A549 (cell line): Measurements from ENCODE around the gene PRX. TPM values are rescaled to one million over a fixed set of nuclear protein-coding genes. Genes with fewer than 3 reads are reported as not detected.
"Not testable (repeated sequence)": the region's sequence is repeated elsewhere in the genome, so short reads cannot be mapped to it uniquely, and the experiment has no call there.

ENCODE experiments used
- ATAC-seq, 2 experiments: fragments of 200-7000 bp in 1 of 2; fragments of >200 bp in 1 of 2; cut with Nextera tagmentation in 1 of 2; cut with Tn5 transposase in 1 of 2; 3 replicates each; pipeline versions ENCODE4 v1.8.0 to v1.9.1; 2018 to 2020; ENCODE audit warnings: mild to moderate bottlenecking in 1 of 2, moderate library complexity in 1 of 2
- CTCF ChIA-PET: fragments of 300-600 bp; sonication (Branson Sonifier 250); formaldehyde crosslinking; extraction: SDS; loops from one replicate; lab custom pipeline; 2021; ENCODE audit warnings: antibody characterized with exemption, inconsistent platforms; lab: Yijun Ruan, JAX
- POLR2A ChIA-PET: fragments of 350-600 bp; formaldehyde crosslinking; extraction: SDS; loops from one replicate; lab custom pipeline; 2021; ENCODE audit warnings: antibody characterized with exemption, inconsistent platforms; lab: Yijun Ruan, JAX
- DNase-seq, 2 experiments: peaks; one replicate each; pipeline versions ENCODE4 v3.0.0 to v3.0.0-alpha.2; 2011 to 2016; ENCODE audit warnings: low read depth in 1 of 2, low spot score in 1 of 2
- FAIRE-seq: peaks from 2 replicates; lab custom pipeline; 2011; peaks lifted over from hg19 to GRCh38; lab: Jason Lieb, UNC
- H3K27ac ChIP-seq, 2 experiments: fragments of >200 bp; sonication (Bioruptor Twin); formaldehyde crosslinking; 3 replicates each; pipeline ENCODE4 v1.5.1; 2016 to 2017
- H3K4me1 ChIP-seq: fragments of >200 bp; sonication (Bioruptor Twin); formaldehyde crosslinking; 3 replicates; pipeline ENCODE4 v1.6.1; 2016
- H3K4me2 ChIP-seq: fragments of >200 bp; sonication (Bioruptor Twin); formaldehyde crosslinking; 3 replicates; pipeline ENCODE4 v1.6.1; 2016
- H3K4me3 ChIP-seq: fragments of >200 bp; sonication (Bioruptor Twin); formaldehyde crosslinking; 3 replicates; pipeline ENCODE4 v1.5.1; 2016
- H3K9me3 ChIP-seq: fragments of >200 bp; sonication (Bioruptor Twin); formaldehyde crosslinking; 3 replicates; pipeline ENCODE4 v1.6.1; 2016
- CEBPB ChIP-seq, 2 experiments: fragments of >200 bp in 1 of 2; sonication (Bioruptor Twin) in 1 of 2; formaldehyde crosslinking in 1 of 2; IDR thresholded peaks; 2 replicates each; pipeline ENCODE4 v1.6.1; 2012 to 2016
- CHD2 ChIP-seq: fragments of 150-350 bp; IDR thresholded peaks from 2 replicates; pipeline ENCODE4 v1.6.1; 2014; ENCODE audit warnings: low read length; ENCODE audit not compliant: partially characterized antibody
- CHD4 ChIP-seq: fragments of 200-600 bp; sonication (generic); IDR thresholded peaks from 2 replicates; pipeline ENCODE4 v1.6.1; 2016; ENCODE audit warnings: antibody characterized with exemption, mild to moderate bottlenecking, borderline replicate concordance
- EHMT2 ChIP-seq: fragments of 200-600 bp; sonication (generic); IDR thresholded peaks from 2 replicates; pipeline ENCODE4 v1.6.1; 2016; ENCODE audit warnings: antibody characterized with exemption, low read depth, mild to moderate bottlenecking, moderate library complexity
- ELK1 ChIP-seq: fragments of 150-350 bp; IDR thresholded peaks from 2 replicates; pipeline ENCODE4 v1.6.1; 2014; ENCODE audit warnings: low read depth, mild to moderate bottlenecking, low read length
- EP300 ChIP-seq, 2 experiments: fragments of >200 bp; sonication (Bioruptor Twin); formaldehyde crosslinking; IDR thresholded peaks; 2 replicates in 1 of 2; 3 replicates in 1 of 2; pipeline ENCODE4 v1.6.1; 2016 to 2017
- FOSB ChIP-seq: fragments of 250-450 bp; sonication (Bioruptor Pico); IDR thresholded peaks from 2 replicates; pipeline ENCODE4 v1.5.0; 2020; ENCODE audit warnings: mild to moderate bottlenecking, moderate library complexity
- FOXS1 ChIP-seq: fragments of 250-450 bp; sonication (Bioruptor Pico); IDR thresholded peaks from 2 replicates; pipeline ENCODE4 v1.5.0; 2020; ENCODE audit warnings: mild to moderate bottlenecking, moderate library complexity
- JUN ChIP-seq, 2 experiments: fragments of >200 bp; sonication (Bioruptor Twin); formaldehyde crosslinking; IDR thresholded peaks; 2 replicates in 1 of 2; 3 replicates in 1 of 2; pipeline ENCODE4 v1.6.1; 2016 to 2017
- KDM5A ChIP-seq: fragments of 200-600 bp; sonication (generic); IDR thresholded peaks from 2 replicates; pipeline ENCODE4 v1.6.1; 2016; ENCODE audit warnings: antibody characterized with exemption, mild to moderate bottlenecking
- NPAS2 ChIP-seq: fragments of 250-450 bp; sonication (Bioruptor Pico); IDR thresholded peaks from 2 replicates; pipeline ENCODE4 v1.8.0; 2022; ENCODE audit warnings: mild to moderate bottlenecking, moderate library complexity, borderline replicate concordance
- POLR2AphosphoS2 ChIP-seq: conservative IDR thresholded peaks from 2 replicates; pipeline ENCODE4 v1.6.1; 2012; ENCODE audit warnings: low read length, improper control_type of control experiment, inconsistent platforms
- RARB ChIP-seq: fragments of 250-450 bp; sonication (Bioruptor Pico); IDR thresholded peaks from 2 replicates; pipeline ENCODE4 v1.8.0; 2021; ENCODE audit warnings: mild to moderate bottlenecking, moderate library complexity
- WGBS: methylation state at CpG from one replicate; pipeline ENCODE4 v1.1.6; 2017; ENCODE audit errors: missing lambda C conversion rate; 5-methylcytosine and 5-hydroxymethylcytosine counted together
- polyA plus RNA-seq, 4 experiments: library from polyadenylated mRNA; depleted of rRNA in 3 of 4; stranded (reverse); fragments of >200 nt; fragmentation: RNase III in 1 of 4; extraction: RNeasy Plus Mini Kit Qiagen cat#74134 plus additional on column Dnase treatment in 1 of 4; gene quantifications; 2 replicates in 3 of 4; 3 replicates in 1 of 4; pipeline ENCODE4 v1.2.3, GENCODE V29; 2011 to 2017
- TF ChIP-seq, protein P1 (sequence below): fragments of 200-600 bp; sonication (generic); IDR thresholded peaks from 2 replicates; pipeline ENCODE4 v1.6.1; 2016; ENCODE audit warnings: antibody characterized with exemption, mild to moderate bottlenecking, moderate library complexity
- TF ChIP-seq, protein P2 (sequence below): fragments of 250-450 bp; sonication (Bioruptor Pico); IDR thresholded peaks from 2 replicates; pipeline ENCODE4 v1.5.0; 2021; ENCODE audit warnings: mild to moderate bottlenecking, moderate library complexity, borderline replicate concordance

The PRX gene
- polyA plus RNA-seq, 2 of the 4 experiments (the other 2 are of a cell fraction) = 1.6 to 1.8 TPM

DNA sequence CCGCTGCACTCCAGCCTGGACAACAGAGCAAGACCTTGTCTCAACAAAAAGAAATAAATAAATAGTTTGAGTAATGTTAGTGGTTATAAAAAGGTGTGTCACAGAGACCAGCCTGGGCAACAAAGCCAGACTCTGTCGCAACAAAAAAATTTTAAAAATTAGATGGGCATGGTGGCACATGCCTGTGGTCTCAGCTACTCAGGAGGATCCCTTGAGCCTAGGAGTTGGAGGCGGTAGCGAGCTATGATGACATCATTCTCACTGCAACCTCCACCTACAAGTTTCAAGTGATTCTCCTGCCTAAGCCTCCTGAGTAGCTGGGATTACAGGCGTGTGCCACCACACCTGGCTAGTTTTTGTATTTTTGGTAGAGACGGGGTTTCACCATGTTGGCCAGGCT lies 40.8 kb upstream of the PRX start:
- POLR2A ChIA-PET = interaction anchor here (0.8 to 2.4 kb wide), 5 partner anchors 9 to 28 kb away, joined by 3 to 13 read pairs (median 4); partner anchors contain the start of genes BLVRB and SERTAD1
- WGBS = 94% methylated on average over 6 of the region's 6 CpGs
- H3K9me3 ChIP-seq, H3K4me3 ChIP-seq, H3K4me2 ChIP-seq, DNase-seq, H3K27ac ChIP-seq, H3K4me1 ChIP-seq, ATAC-seq: not testable (repeated sequence)
- CTCF ChIA-PET = interaction anchor here (0.9 to 46.6 kb wide), 12 partner anchors 9 to 180 kb away, joined by 3 to 950 read pairs (median 6); partner anchors contain the start of genes BLVRB, PRX, SERTAD1 and SERTAD3
- FAIRE-seq = peak; percentile 72
- TF ChIP-seq CEBPB (IDR thresholded peaks at IDR 0.05) = peak in 1 of 2 experiments; percentile 19; a peak in 1 of 4 replicates

DNA sequence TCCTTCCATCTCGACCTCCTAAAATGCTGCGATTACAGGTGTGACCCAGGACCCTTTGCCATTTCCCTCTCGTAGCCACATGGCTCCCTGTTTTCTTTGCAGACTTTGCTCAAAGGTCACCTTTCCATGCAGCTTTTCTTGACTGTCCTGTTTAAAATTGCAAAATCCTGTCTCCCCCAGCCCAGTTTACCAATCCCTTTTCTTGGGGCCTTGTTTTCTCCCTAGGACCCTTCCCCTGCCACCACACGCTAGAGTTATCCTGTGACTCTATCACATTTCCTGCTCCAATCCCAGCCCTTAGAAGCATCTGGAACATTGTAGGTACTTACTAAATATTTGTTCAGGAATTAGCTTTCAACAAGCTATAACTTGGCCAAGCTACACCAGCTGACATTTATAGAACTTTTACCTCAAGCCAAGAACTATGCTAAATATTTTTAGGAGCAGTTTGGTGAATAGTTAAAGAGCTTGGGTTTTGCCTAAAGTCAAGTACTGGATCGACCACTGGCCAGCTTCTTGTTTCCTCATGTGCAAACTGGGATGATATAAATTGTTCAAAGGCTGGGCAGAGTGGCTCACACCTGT lies 40.1 kb upstream of the PRX start:
- no peak for ATAC-seq
- no peak for DNase-seq
- peak; percentile 97 for FAIRE-seq
- Histone ChIP-seq H3K27ac (no peak overlapping the region), H3K4me2 (no peak overlapping the region), H3K4me3 (no peak overlapping the region), H3K4me1 (no peaks in the 10 kb centered on the region), H3K9me3 (no peaks in the 10 kb centered on the region)
- CTCF ChIA-PET = interaction anchor here (0.9 to 46.6 kb wide), 13 partner anchors 8 to 181 kb away, joined by 3 to 950 read pairs (median 6); partner anchors contain the start of genes BLVRB, PRX, SERTAD1 and SERTAD3
- 94% methylated on average over 5 of the region's 5 CpGs for WGBS
- POLR2A ChIA-PET = interaction anchor here (0.6 to 2.5 kb wide), 7 partner anchors 8 to 148 kb away, joined by 3 to 13 read pairs (median 4); partner anchors contain the start of genes BLVRB and SERTAD1
- no peak for TF ChIP-seq EP300 (IDR thresholded peaks at IDR 0.05)

GRCh38 chr19:40452016-40452415 lies 38.8 kb upstream of the PRX start:
- DNase-seq (no peak), FAIRE-seq (no peak), ATAC-seq (peak; percentile 58 to 60; a peak in 5 of 6 replicates)
- Histone ChIP-seq H3K4me1 (no peaks in the 10 kb centered on the region), H3K27ac (no peak overlapping the region), H3K4me2 (no peak overlapping the region), H3K4me3 (no peak overlapping the region), H3K9me3 (no peaks in the 10 kb centered on the region)
- ChIA-PET POLR2A (interaction anchor here (1.1 to 2.5 kb wide), 3 partner anchors 9 to 26 kb away, joined by 6 to 13 read pairs (median 7); partner anchors contain the start of genes BLVRB and SERTAD1), CTCF (interaction anchor here (0.6 to 46.6 kb wide), 10 partner anchors 11 to 591 kb away, joined by 3 to 950 read pairs (median 6); partner anchors contain the start of genes BLVRB, PRX and SERTAD1)
- WGBS = 74% methylated on average over 5 of the region's 5 CpGs
- TF ChIP-seq CHD4 (no peak), ELK1 (no peak), POLR2AphosphoS2 (no peak), RARB (no peak), EHMT2 (no peak), FOSB (CRISPR knock-in tag) (no peak), JUN (IDR thresholded peaks at IDR 0.05) (no peak), NPAS2 (CRISPR knock-in tag) (no peak), KDM5A (no peak), CHD2 (no peak), FOXS1 (no peak)
- TF ChIP-seq, protein P1, sequence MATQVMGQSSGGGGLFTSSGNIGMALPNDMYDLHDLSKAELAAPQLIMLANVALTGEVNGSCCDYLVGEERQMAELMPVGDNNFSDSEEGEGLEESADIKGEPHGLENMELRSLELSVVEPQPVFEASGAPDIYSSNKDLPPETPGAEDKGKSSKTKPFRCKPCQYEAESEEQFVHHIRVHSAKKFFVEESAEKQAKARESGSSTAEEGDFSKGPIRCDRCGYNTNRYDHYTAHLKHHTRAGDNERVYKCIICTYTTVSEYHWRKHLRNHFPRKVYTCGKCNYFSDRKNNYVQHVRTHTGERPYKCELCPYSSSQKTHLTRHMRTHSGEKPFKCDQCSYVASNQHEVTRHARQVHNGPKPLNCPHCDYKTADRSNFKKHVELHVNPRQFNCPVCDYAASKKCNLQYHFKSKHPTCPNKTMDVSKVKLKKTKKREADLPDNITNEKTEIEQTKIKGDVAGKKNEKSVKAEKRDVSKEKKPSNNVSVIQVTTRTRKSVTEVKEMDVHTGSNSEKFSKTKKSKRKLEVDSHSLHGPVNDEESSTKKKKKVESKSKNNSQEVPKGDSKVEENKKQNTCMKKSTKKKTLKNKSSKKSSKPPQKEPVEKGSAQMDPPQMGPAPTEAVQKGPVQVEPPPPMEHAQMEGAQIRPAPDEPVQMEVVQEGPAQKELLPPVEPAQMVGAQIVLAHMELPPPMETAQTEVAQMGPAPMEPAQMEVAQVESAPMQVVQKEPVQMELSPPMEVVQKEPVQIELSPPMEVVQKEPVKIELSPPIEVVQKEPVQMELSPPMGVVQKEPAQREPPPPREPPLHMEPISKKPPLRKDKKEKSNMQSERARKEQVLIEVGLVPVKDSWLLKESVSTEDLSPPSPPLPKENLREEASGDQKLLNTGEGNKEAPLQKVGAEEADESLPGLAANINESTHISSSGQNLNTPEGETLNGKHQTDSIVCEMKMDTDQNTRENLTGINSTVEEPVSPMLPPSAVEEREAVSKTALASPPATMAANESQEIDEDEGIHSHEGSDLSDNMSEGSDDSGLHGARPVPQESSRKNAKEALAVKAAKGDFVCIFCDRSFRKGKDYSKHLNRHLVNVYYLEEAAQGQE = no peak
- TF ChIP-seq, protein P2, sequence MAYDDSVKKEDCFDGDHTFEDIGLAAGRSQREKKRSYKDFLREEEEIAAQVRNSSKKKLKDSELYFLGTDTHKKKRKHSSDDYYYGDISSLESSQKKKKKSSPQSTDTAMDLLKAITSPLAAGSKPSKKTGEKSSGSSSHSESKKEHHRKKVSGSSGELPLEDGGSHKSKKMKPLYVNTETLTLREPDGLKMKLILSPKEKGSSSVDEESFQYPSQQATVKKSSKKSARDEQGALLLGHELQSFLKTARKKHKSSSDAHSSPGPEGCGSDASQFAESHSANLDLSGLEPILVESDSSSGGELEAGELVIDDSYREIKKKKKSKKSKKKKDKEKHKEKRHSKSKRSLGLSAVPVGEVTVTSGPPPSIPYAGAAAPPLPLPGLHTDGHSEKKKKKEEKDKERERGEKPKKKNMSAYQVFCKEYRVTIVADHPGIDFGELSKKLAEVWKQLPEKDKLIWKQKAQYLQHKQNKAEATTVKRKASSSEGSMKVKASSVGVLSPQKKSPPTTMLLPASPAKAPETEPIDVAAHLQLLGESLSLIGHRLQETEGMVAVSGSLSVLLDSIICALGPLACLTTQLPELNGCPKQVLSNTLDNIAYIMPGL (CRISPR knock-in tag) = no peak
